OCI-LY1 (cell line): ENCODE measurements around the gene TMX1.

Source experiments
- H2AFZ ChIP-seq: fragments of 200-600 bp; sonication (generic), shearing (Covaris generic); 2 replicates; pipeline ENCODE4 v1.6.0; 2014; ENCODE audit warnings: antibody characterized with exemption, mild to moderate bottlenecking, low read length
- H3F3A ChIP-seq: fragments of 200-600 bp; sonication (generic), shearing (Covaris generic); 2 replicates; pipeline ENCODE4 v1.6.0; 2014; ENCODE audit warnings: mild to moderate bottlenecking, antibody characterized with exemption, low read length, moderate library complexity; ENCODE audit not compliant: insufficient read depth
- H3K27ac ChIP-seq: fragments of 200-600 bp; sonication (generic); 2 replicates; pipeline ENCODE4 v1.5.1; 2014; ENCODE audit warnings: low read length, mixed run types, mild to moderate bottlenecking, low read depth; ENCODE audit not compliant: poor library complexity, severe bottlenecking
- H3K27me3 ChIP-seq: fragments of 200-600 bp; sonication (generic); 2 replicates; pipeline ENCODE4 v1.6.0; 2014; ENCODE audit warnings: antibody characterized with exemption, mild to moderate bottlenecking, low read length, moderate library complexity; ENCODE audit not compliant: insufficient read depth
- H3K36me3 ChIP-seq: fragments of 200-600 bp; sonication (generic); 2 replicates; pipeline ENCODE4 v1.6.1; 2014; ENCODE audit warnings: mild to moderate bottlenecking, antibody characterized with exemption, low read length, moderate library complexity, mixed read lengths; ENCODE audit not compliant: insufficient read depth
- H3K4me1 ChIP-seq: fragments of 200-600 bp; sonication (generic); 2 replicates; pipeline ENCODE4 v1.5.1; 2014; ENCODE audit warnings: mild to moderate bottlenecking, low read length, moderate library complexity; ENCODE audit not compliant: insufficient read depth, severe bottlenecking
- H3K4me2 ChIP-seq: fragments of 200-600 bp; sonication (generic), shearing (Covaris generic); 2 replicates; pipeline ENCODE4 v1.6.1; 2014; ENCODE audit warnings: low read length
- H3K4me3 ChIP-seq: fragments of 200-600 bp; sonication (generic); 2 replicates; pipeline ENCODE4 v1.5.1; 2014; ENCODE audit warnings: low read length, low read depth, mild to moderate bottlenecking, mixed read lengths; ENCODE audit not compliant: poor library complexity, severe bottlenecking
- H3K79me2 ChIP-seq: fragments of 200-600 bp; shearing (Covaris generic); 2 replicates; pipeline ENCODE4 v1.6.1; 2016; ENCODE audit warnings: mixed run types, low read length, mixed read lengths; ENCODE audit not compliant: insufficient read depth
- H3K9ac ChIP-seq: fragments of 200-600 bp; sonication (generic), shearing (Covaris generic); 2 replicates; pipeline ENCODE4 v1.6.1; 2014; ENCODE audit warnings: mild to moderate bottlenecking, low read length, mixed read lengths
- H3K9me2 ChIP-seq: fragments of 200-600 bp; sonication (generic), shearing (Covaris generic); 2 replicates; pipeline ENCODE4 v1.6.1; 2014; ENCODE audit warnings: low read depth, mild to moderate bottlenecking, low read length, mixed read lengths
- H3K9me3 ChIP-seq: fragments of 200-600 bp; shearing (Covaris generic); 2 replicates; pipeline ENCODE4 v1.6.1; 2014; ENCODE audit warnings: low read length, mixed read lengths
- H4K20me1 ChIP-seq: fragments of 200-600 bp; sonication (generic), shearing (Covaris generic); 2 replicates; pipeline ENCODE4 v1.6.0; 2016; ENCODE audit warnings: mild to moderate bottlenecking, low read length; ENCODE audit not compliant: insufficient read depth
- EZH2 ChIP-seq: fragments of 200-600 bp; sonication (generic), shearing (Covaris generic); IDR thresholded peaks from 2 replicates; pipeline ENCODE4 v1.8.0; 2017; ENCODE audit warnings: borderline replicate concordance, mixed run types, mild to moderate bottlenecking, antibody characterized with exemption, low read length, moderate library complexity, mixed read lengths
- TF ChIP-seq, protein P1 (sequence below): fragments of 200-600 bp; sonication (generic), shearing (Covaris generic); IDR thresholded peaks from 2 replicates; pipeline ENCODE4 v1.5.1; 2017; ENCODE audit warnings: mild to moderate bottlenecking, antibody characterized with exemption, low read length, moderate library complexity, mixed read lengths

The TMX1 gene

GRCh38 chr14:51244591-51244990 is 4.5 kb downstream of the TMX1 start:
- Histone ChIP-seq H3K4me1 (peaks cover 39% of the 10 kb centered on the region), H3K36me3 (peaks cover 63% of the 10 kb centered on the region), H2AFZ (no peak overlapping the region), H3K4me2 (no peak overlapping the region), H3K27ac (no peak overlapping the region), H3K9me2 (no peaks in the 10 kb centered on the region), H4K20me1 (peaks cover 3% of the 10 kb centered on the region; the same call in 1 of the 2 replicates), H3F3A (no peaks in the 10 kb centered on the region), H3K4me3 (no peak overlapping the region), H3K27me3 (no peaks in the 10 kb centered on the region), H3K9me3 (no peaks in the 10 kb centered on the region), H3K9ac (no peak overlapping the region), H3K79me2 (peaks cover 69% of the 10 kb centered on the region)
- no peak for TF ChIP-seq EZH2
- TF ChIP-seq, protein P1, sequence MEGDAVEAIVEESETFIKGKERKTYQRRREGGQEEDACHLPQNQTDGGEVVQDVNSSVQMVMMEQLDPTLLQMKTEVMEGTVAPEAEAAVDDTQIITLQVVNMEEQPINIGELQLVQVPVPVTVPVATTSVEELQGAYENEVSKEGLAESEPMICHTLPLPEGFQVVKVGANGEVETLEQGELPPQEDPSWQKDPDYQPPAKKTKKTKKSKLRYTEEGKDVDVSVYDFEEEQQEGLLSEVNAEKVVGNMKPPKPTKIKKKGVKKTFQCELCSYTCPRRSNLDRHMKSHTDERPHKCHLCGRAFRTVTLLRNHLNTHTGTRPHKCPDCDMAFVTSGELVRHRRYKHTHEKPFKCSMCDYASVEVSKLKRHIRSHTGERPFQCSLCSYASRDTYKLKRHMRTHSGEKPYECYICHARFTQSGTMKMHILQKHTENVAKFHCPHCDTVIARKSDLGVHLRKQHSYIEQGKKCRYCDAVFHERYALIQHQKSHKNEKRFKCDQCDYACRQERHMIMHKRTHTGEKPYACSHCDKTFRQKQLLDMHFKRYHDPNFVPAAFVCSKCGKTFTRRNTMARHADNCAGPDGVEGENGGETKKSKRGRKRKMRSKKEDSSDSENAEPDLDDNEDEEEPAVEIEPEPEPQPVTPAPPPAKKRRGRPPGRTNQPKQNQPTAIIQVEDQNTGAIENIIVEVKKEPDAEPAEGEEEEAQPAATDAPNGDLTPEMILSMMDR = no peak

DNA sequence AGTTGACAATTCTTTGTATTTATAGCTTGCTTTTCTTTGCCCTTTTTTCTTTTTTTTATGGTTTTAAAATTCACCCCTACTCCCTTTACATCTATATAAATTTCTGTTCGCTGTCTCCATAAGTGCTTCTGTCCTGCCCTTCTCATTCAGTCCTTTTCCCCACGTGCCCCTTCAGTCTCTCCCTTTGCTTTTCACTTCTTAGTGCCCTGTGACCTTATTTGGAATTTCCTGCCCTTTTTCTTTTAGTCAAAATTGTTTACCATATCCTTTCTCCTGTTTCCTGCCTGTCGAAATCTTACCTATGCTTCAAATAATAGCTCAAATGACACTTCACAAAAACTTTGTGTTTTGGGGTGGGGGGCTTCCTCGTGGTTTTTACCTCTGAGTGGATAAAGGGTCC is 6.0 kb downstream of the TMX1 start:
- Histone ChIP-seq H3K4me1 (peaks cover 38% of the 10 kb centered on the region), H3K27ac (no peak overlapping the region), H2AFZ (no peak overlapping the region), H3F3A (no peaks in the 10 kb centered on the region), H3K4me2 (no peak overlapping the region), H3K9ac (no peak overlapping the region), H3K9me3 (no peaks in the 10 kb centered on the region), H3K79me2 (peaks cover 60% of the 10 kb centered on the region), H3K9me2 (no peaks in the 10 kb centered on the region), H3K4me3 (no peak overlapping the region), H4K20me1 (peaks cover 3% of the 10 kb centered on the region; the same call in 1 of the 2 replicates), H3K27me3 (no peaks in the 10 kb centered on the region), H3K36me3 (peaks cover 77% of the 10 kb centered on the region)
- no peak for TF ChIP-seq EZH2
- TF ChIP-seq, protein P1 = no peak

DNA sequence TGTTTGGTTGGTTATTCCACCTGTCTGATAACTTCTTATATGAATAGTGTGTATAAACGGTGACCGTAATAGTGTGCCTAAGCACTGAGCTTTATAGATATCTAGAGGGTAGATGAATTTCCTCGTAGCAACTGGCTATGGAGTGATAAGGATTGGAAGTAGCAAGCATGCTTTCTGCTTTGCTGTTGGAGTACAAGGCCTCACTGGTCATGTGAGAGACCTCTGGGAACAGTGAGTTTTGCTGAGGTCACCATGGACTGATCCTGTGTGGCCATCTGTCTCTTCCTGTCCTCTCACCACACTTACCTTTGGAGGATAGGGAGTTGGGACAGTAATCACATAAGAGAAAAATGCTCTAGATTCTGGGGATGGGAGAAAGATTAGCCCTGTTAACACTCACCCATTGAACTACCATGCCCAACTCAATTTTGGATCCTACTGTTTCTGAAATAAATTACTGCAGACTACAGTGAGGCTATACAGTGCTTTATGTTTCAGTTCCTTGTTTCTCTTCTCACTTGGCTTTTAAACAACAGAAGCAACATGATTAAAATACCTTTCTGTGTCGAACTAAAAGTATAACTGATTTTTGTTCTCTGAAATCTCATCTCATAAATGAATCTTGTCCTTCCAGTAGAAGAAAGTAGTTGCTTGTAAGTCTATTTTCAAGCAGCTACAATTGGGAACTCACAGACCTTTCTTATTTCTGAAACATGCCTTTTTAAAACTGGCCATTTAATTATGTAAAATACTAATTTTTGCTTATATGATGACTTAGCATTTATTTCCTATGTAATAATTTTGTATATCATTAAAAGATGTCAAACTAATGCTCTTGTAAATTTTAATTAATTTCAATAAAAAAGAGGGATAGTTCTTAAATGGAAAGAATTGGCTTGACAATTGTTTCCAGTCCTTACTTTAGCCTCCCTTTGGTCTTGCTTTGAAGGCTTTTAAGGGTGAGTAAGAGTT is 8.3 kb downstream of the TMX1 start:
- H4K20me1 ChIP-seq = peaks cover 3% of the 10 kb centered on the region; the same call in 1 of the 2 replicates
- H3K27ac ChIP-seq = no peak overlapping the region
- H3K9ac ChIP-seq = no peak overlapping the region
- H2AFZ ChIP-seq = no peak overlapping the region
- H3K4me3 ChIP-seq = no peak overlapping the region
- peaks cover 37% of the 10 kb centered on the region for H3K79me2 ChIP-seq
- H3F3A ChIP-seq = no peaks in the 10 kb centered on the region
- H3K4me2 ChIP-seq = no peak overlapping the region
- peaks cover 96% of the 10 kb centered on the region for H3K36me3 ChIP-seq
- peaks cover 16% of the 10 kb centered on the region for H3K4me1 ChIP-seq
- TF ChIP-seq EZH2 = no peak
- TF ChIP-seq, protein P1 = no peak
- H3K9me3 ChIP-seq = no peaks in the 10 kb centered on the region
- no peaks in the 10 kb centered on the region for H3K9me2 ChIP-seq
- no peaks in the 10 kb centered on the region for H3K27me3 ChIP-seq
